ENCODE data around the gene CLEC4G.
"Not testable (repeated sequence)": the region's sequence is repeated elsewhere in the genome, so short reads cannot be mapped to it uniquely, and the experiment has no call there.

The CLEC4G gene

GRCh38 chr19:7762719-7763293 is 30.9 kb upstream of the CLEC4G start, which contains the start of gene CLEC4M:
Gene CLEC4M (plus strand): TSS chr19:7763243. CDS start chr19:7763267, 24 bp downstream.
- Mint-ChIP-seq H3K27me3 (peaks cover 11 to 15% of the 10 kb centered on the region in 2 donors), H3K4me1 (peaks cover 16 to 27% of the 10 kb centered on the region in 2 donors), H3K9me3 (peaks cover 4 to 9% of the 10 kb centered on the region in 2 donors), H3K4me3 (peak within 1 kb of the TSS in 1 of 2 donors; percentile 15), H3K27ac (peak within 1 kb of the TSS; percentile 31), H3K36me3 (peaks cover 10 to 19% of the 10 kb centered on the region in 2 donors)
- DNase-seq (no peak), ATAC-seq (replicated peaks) (no peak)

GRCh38 chr19:7759156-7759555 is 27.2 kb upstream of the CLEC4G start:
- H3K9me3 Mint-ChIP-seq = peaks cover 30 to 31% of the 10 kb centered on the region in 2 donors
- no peak overlapping the region for H3K27ac Mint-ChIP-seq
- no peak for DNase-seq
- no peak overlapping the region for H3K4me3 Mint-ChIP-seq
- H3K27me3 Mint-ChIP-seq = peaks cover 6 to 9% of the 10 kb centered on the region in 2 donors
- ATAC-seq (replicated peaks) = no peak
- peaks cover 25 to 42% of the 10 kb centered on the region in 2 donors for H3K36me3 Mint-ChIP-seq
- peaks cover 19 to 30% of the 10 kb centered on the region in 2 donors for H3K4me1 Mint-ChIP-seq

GRCh38 chr19:7757358-7757757 is 25.4 kb upstream of the CLEC4G start:
- peaks cover 13 to 23% of the 10 kb centered on the region in 2 donors for H3K4me1 Mint-ChIP-seq
- no peak overlapping the region for H3K4me3 Mint-ChIP-seq
- peaks cover 33 to 43% of the 10 kb centered on the region in 2 donors for H3K36me3 Mint-ChIP-seq
- no peak overlapping the region for H3K27ac Mint-ChIP-seq
- H3K9me3 Mint-ChIP-seq = peaks cover 34 to 35% of the 10 kb centered on the region in 2 donors
- H3K27me3 Mint-ChIP-seq = no peaks in the 10 kb centered on the region
- no peak for DNase-seq
- no peak for ATAC-seq (replicated peaks)

- no peak overlapping the region for H3K4me3 Mint-ChIP-seq
- peaks cover 15 to 32% of the 10 kb centered on the region in 2 donors for H3K4me1 Mint-ChIP-seq
- peaks cover 37% of the 10 kb centered on the region in 2 donors for H3K9me3 Mint-ChIP-seq
- H3K36me3 Mint-ChIP-seq = peaks cover 40 to 50% of the 10 kb centered on the region in 2 donors
- ATAC-seq (replicated peaks) = no peak
- H3K27me3 Mint-ChIP-seq = no peaks in the 10 kb centered on the region
- no peak for DNase-seq
- no peak overlapping the region for H3K27ac Mint-ChIP-seq
Observed at GRCh38 chr19:7756258-7756657, 24.3 kb upstream of the CLEC4G start.

- H3K9me3 Mint-ChIP-seq = peaks cover 27 to 43% of the 10 kb centered on the region in 2 donors
- peaks cover 32 to 41% of the 10 kb centered on the region in 2 donors for H3K36me3 Mint-ChIP-seq
- DNase-seq = peak; percentile 81
- H3K27me3 Mint-ChIP-seq = peaks cover 0 to 8% of the 10 kb centered on the region in 2 donors
- H3K4me1 Mint-ChIP-seq = peaks cover 39 to 64% of the 10 kb centered on the region in 2 donors
- peak overlapping the region; percentile 57 to 65 for H3K4me3 Mint-ChIP-seq
- peak overlapping the region; percentile 96 for H3K27ac Mint-ChIP-seq
- ATAC-seq (replicated peaks) = peak; percentile 98 to 99
Observed at GRCh38 chr19:7751157-7751783, 19.4 kb upstream of the CLEC4G start.

- Mint-ChIP-seq H3K4me3 (no peak overlapping the region), H3K27me3 (peaks cover 0 to 8% of the 10 kb centered on the region in 2 donors), H3K36me3 (peaks cover 20 to 24% of the 10 kb centered on the region in 2 donors), H3K9me3 (peaks cover 11 to 23% of the 10 kb centered on the region in 2 donors), H3K27ac (peak overlapping the region; percentile 83), H3K4me1 (peaks cover 52 to 73% of the 10 kb centered on the region in 2 donors)
- ATAC-seq (replicated peaks) (no peak), DNase-seq (no peak)
Observed at GRCh38 chr19:7748756-7749155, 16.8 kb upstream of the CLEC4G start.

GRCh38 chr19:7748171-7748570 is 16.3 kb upstream of the CLEC4G start:
- no peak for ATAC-seq (replicated peaks)
- Mint-ChIP-seq H3K9me3 (peaks cover 10 to 20% of the 10 kb centered on the region in 2 donors), H3K4me3 (peak overlapping the region in 1 of 2 donors; percentile 60), H3K27ac (no peak overlapping the region), H3K27me3 (peaks cover 0 to 8% of the 10 kb centered on the region in 2 donors), H3K36me3 (peaks cover 15 to 20% of the 10 kb centered on the region in 2 donors), H3K4me1 (peaks cover 53 to 73% of the 10 kb centered on the region in 2 donors)
- DNase-seq = no peak

GRCh38 chr19:7746903-7747884 is 15.3 kb upstream of the CLEC4G start, which contains the start of gene CD209:
Gene CD209 (minus strand): TSS chr19:7747534. CDS start chr19:7747511, 23 bp downstream.
- H3K4me3 Mint-ChIP-seq = peak within 1 kb of the TSS; percentile 34 to 60
- peaks cover 0 to 8% of the 10 kb centered on the region in 2 donors for H3K27me3 Mint-ChIP-seq
- DNase-seq (no peak), ATAC-seq (replicated peaks) (no peak)
- peaks cover 60 to 76% of the 10 kb centered on the region in 2 donors for H3K4me1 Mint-ChIP-seq
- H3K9me3 Mint-ChIP-seq = peaks cover 9 to 19% of the 10 kb centered on the region in 2 donors
- peak within 1 kb of the TSS; percentile 83 for H3K27ac Mint-ChIP-seq
- peaks cover 12 to 17% of the 10 kb centered on the region in 2 donors for H3K36me3 Mint-ChIP-seq

- H3K4me3 Mint-ChIP-seq; H3K27ac Mint-ChIP-seq; ATAC-seq (replicated peaks); DNase-seq; H3K27me3 Mint-ChIP-seq: not testable (repeated sequence)
- H3K36me3 Mint-ChIP-seq = peaks cover 8 to 12% of the 10 kb centered on the region in 2 donors
- H3K4me1 Mint-ChIP-seq = peaks cover 60 to 75% of the 10 kb centered on the region in 2 donors
- H3K9me3 Mint-ChIP-seq = peaks cover 8 to 17% of the 10 kb centered on the region in 2 donors
Observed at GRCh38 chr19:7746306-7746705, 14.4 kb upstream of the CLEC4G start.

- no peak overlapping the region for H3K4me3 Mint-ChIP-seq
- peaks cover 9 to 16% of the 10 kb centered on the region in 2 donors for H3K27me3 Mint-ChIP-seq
- ATAC-seq (replicated peaks) = peak in 1 of 2 donors; percentile 20
Observed at GRCh38 chr19:7744871-7745650, 13.2 kb upstream of the CLEC4G start.

GRCh38 chr19:7744199-7744786 is 12.4 kb upstream of the CLEC4G start:
- DNase-seq (no peak), ATAC-seq (replicated peaks) (peak in 1 of 2 donors; percentile 18)
- peaks cover 62 to 80% of the 10 kb centered on the region in 2 donors for H3K4me1 Mint-ChIP-seq
- peak overlapping the region; percentile 52 for H3K27ac Mint-ChIP-seq
- peak overlapping the region; percentile 30 to 51 for H3K4me3 Mint-ChIP-seq
- H3K27me3 Mint-ChIP-seq = peaks cover 9 to 16% of the 10 kb centered on the region in 2 donors
- peaks cover 5 to 7% of the 10 kb centered on the region in 2 donors for H3K9me3 Mint-ChIP-seq
- H3K36me3 Mint-ChIP-seq = peaks cover 5 to 6% of the 10 kb centered on the region in 2 donors

More at GRCh38 chr19:7744871-7745650, 13.2 kb upstream of the CLEC4G start:
- Mint-ChIP-seq H3K27ac (no peak overlapping the region), H3K9me3 (peaks cover 5 to 7% of the 10 kb centered on the region in 2 donors), H3K4me1 (peaks cover 56 to 73% of the 10 kb centered on the region in 2 donors), H3K36me3 (peaks cover 6% of the 10 kb centered on the region in 2 donors)
- DNase-seq = no peak

GRCh38 chr19:7743425-7743841 is 11.5 kb upstream of the CLEC4G start:
- peaks cover 65 to 88% of the 10 kb centered on the region in 2 donors for H3K4me1 Mint-ChIP-seq
- DNase-seq (peak; percentile 81), ATAC-seq (replicated peaks) (peak; percentile 94 to 95)
- peak overlapping the region in 1 of 2 donors; percentile 4 for H3K4me3 Mint-ChIP-seq
- peaks cover 5 to 6% of the 10 kb centered on the region in 2 donors for H3K36me3 Mint-ChIP-seq
- H3K9me3 Mint-ChIP-seq = peaks cover 5 to 7% of the 10 kb centered on the region in 2 donors
- peaks cover 9 to 16% of the 10 kb centered on the region in 2 donors for H3K27me3 Mint-ChIP-seq
- peak overlapping the region; percentile 57 for H3K27ac Mint-ChIP-seq

Measured in stimulated activated naive B cell treated with anti-CD40 and anti-IgM and Interleukin-4, amounts not matched to agents 10 μg/mL and 1 μg/mL and 100 μg/mL, for 72 hours (primary cell).